Stimulated activated CD4-positive, alpha-beta T cell treated with anti-CD3 and anti-CD28 coated beads, Interleukin-4, amount 100 ng/mL, for 4 hours (primary cell): ENCODE data around the gene UNC119.

Experiments used
- DNase-seq, 2 experiments: peaks; one replicate each; pipeline ENCODE4 v3.0.0-alpha.2; 2020

UNC119 gene

DNA sequence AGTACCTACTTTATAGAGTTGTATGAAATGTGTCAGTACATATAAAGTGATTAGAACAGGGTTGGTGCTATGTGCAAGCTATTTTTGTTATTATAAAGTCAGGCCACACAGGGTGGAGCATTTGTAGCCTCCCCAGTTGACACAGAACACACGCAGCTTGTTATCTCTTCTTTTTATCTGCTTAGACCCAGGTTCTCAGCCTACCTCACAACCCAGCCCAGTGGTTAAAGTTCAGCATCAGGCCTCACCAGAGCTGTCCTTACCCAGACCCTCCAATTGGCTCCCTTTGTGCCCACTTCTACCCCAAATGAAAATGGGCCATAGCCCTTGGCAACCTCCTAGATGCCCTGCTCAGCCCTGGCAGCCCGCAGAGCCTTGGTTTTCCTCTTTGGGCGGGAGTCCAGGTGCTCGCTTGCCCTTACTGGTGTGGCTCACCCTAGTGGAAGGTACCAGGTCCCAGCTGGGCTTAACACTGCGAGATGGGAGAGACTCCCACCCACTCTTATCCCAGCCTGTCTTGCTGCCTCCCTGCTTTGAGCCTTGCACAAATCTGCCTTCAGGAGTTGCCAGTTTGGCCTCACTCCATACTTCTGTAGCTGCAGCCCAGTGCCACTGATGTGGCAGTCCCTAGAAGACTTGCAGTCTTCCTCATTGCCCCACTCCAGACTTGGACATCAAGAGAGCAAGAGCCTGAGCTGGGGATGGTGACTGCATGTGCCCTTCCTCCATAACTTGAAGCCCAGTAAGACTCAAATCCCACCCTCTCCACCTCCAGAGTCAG is 20.0 kb upstream of the UNC119 start:
- no peak for DNase-seq

DNA sequence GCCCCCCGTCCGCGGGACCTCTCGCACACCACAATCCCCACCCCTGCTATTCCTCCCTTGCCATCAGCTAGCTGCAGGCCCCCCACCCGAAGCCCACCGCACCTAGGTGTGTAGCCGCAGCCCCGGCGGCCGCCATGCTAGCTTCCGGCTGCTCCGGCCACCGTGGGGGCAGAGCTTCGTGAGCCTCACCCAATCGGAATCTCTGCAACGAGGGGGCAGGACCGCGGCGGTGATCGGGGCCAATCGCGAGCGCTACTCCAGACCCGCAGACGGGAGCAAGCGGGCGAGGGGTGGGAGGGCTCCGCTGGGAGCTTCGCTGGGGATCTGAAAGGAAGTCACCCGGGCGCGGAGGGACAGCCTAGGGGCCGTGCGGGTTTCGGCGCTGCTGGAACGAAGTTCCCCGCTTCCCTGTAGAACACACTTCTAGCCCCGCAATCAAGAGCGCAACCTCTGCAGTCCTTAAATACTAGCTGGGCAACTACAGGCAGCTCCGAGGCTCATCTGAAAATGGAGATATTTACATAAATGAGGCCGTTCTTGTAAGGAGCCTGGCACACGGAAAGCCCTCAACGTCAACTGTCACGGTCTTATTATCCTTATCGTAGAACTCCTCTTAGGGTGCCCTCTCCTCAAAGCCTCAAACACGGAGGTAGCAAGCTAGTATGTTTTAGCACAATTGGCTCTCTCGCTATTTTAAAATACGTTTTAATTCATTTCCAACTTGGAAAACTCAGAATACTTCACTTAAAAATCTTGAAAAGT is 19.1 kb upstream of the UNC119 start, which contains the start of gene PIGS:
PIGS (minus strand) TSS at position 164 of the 762 bp plus-strand sequence; CDS start at position 136, 28 bp downstream.
- DNase-seq, result peak; percentile 87 to 90

GRCh38 chr17:28570716-28571360 is 18.4 kb upstream of the UNC119 start:
- DNase-seq, result peak; percentile 34 to 35

- no peak for DNase-seq
Observed at GRCh38 chr17:28569446-28569845, 17.0 kb upstream of the UNC119 start.

- no peak for DNase-seq
Observed at GRCh38 chr17:28567604-28568003, 15.2 kb upstream of the UNC119 start.

- no peak for DNase-seq
Observed at GRCh38 chr17:28563475-28563874, 11.1 kb upstream of the UNC119 start.

- DNase-seq, result no peak
Observed at GRCh38 chr17:28555022-28555421, 2.6 kb upstream of the UNC119 start.

GRCh38 chr17:28554565-28554964 is 2.1 kb upstream of the UNC119 start:
- DNase-seq, result no peak

GRCh38 chr17:28553000-28553505 is 629 bp upstream of the UNC119 start:
- no peak for DNase-seq

DNA sequence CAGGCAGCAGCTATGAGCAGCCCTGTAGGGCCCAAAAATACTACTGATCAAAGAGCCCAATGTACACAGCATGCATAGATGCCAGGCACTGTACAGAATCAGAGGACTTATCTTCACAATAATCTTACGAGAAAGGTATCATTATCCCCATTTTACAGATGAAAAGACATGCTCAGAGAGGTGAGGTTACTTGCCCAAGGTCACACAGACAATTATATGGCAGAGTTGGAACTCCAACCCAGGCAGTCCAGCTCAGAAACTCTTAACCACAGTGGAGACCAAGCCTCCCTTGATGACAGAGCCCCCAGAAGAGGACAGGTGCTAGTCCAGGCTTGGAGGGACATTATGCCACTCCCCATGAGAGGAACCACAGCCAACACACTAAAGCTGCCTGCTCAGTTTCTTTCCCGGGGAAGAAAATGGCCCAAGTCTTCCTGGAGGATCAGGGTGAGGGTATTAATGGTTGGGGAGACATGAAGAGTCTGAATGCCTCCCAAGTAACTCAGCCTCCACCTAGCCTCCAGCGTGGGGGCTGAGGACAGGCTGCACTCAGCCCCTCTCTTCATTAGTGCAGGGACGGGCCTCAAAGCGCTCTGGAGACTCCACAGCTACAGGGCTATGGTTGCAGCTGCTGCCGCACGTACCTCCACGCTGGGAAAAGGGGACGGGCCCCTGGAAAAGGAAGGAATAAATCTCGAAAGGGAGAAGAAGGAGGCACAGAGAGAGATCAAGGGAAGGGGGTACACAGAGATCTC is 826 bp downstream of the UNC119 start:
- no peak for DNase-seq

DNA sequence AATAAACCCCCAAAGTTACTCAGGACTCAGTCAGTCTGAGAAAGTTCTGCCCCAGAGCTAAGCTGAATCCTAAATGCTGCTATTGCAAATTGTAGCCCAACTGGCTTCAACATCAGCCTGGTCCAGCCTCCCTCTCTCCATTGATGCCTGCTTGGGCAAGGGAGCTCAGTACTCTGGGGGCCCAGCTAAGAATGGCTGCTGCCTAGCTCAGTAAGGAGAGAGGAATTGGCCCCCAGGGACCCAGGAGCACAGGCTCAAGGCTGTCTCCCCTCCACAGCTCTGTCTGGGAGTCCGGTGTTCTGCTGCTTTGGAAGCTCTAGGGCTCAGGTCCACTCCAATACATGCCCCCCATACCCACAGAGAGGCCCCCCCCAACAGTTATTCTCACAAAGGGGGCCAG is 1.6 kb downstream of the UNC119 start:
- no peak for DNase-seq

GRCh38 chr17:28549236-28550132 is 2.9 kb downstream of the UNC119 start:
- peak; percentile 22 to 43 for DNase-seq

GRCh38 chr17:28548417-28549130 is 3.9 kb downstream of the UNC119 start:
- no peak for DNase-seq

- peak; percentile 46 to 64 for DNase-seq
Observed at GRCh38 chr17:28547623-28548416, 4.6 kb downstream of the UNC119 start.

- no peak for DNase-seq
Observed at GRCh38 chr17:28547096-28547622, 5.3 kb downstream of the UNC119 start.

GRCh38 chr17:28545787-28546415 is 6.5 kb downstream of the UNC119 start:
- DNase-seq, result no peak

GRCh38 chr17:28545141-28545503 is 7.3 kb downstream of the UNC119 start:
- no peak for DNase-seq

DNA sequence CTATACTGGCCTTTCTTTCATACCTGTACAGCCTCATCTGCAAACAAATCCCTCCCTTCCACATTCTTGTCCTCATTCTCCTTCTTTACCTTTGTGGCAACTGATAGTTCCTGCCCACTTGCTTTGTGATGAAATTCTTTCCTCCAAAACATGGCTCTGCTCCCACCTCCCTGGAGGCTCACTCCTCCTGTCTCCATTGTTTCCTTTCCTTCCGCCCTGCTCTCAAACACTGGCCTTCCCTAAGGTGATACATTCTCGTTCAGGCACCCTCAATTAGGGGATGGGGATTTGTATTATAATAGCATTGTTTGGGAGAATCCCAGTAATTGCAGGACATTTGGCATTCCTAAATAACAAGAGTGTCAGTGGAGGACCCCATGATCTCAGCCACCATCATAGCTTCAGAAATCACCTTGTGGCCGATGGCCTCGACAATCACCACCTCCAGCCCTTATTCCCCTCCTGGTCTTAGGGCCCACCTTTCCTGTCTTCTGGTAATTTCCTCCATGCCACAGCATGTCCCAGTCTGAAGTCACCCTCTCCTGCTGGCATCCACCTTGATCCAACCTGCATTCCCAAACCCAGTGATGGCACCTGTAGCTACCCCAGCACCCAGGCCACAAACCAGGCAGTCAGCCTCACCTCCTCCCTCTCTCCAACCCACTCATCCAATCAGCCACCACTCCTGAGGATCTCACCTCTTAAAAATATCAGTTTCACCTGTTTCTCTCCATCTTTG is 7.9 kb downstream of the UNC119 start:
- DNase-seq, result no peak

DNA sequence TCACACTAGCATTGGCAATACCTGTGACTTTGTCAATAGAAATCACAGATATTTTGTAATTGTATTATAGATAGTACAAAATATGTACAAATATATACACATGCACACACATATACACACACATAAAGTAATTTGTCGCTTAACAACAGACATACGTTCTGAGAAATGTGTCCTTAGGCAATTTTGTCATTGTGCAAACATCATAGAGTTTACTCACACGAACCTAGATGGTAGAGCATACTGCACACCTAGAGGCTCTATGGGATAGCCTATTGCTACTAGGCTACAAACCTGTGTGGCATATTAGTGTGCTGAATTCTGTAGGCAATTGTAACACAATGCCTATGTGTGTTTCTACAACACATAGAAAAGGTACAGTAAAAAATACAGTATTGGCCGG is 11.0 kb downstream of the UNC119 start:
- DNase-seq, result no peak
